UCSD-AML1 (cell line): Measurements from ENCODE around the gene SERHL2.
"Not testable (repeated sequence)": the region's sequence is repeated elsewhere in the genome, so short reads cannot be mapped to it uniquely, and the experiment has no call there.

Source experiments
- DNase-seq: peaks from one replicate; lab custom pipeline; 2025; ENCODE audit not compliant: unreplicated experiment; lab: John Stamatoyannopoulos, UW

The SERHL2 gene

GRCh38 chr22:42603427-42603826, 49.7 kb downstream of the SERHL2 start:
- no peak for DNase-seq

- no peak for DNase-seq
Measured at GRCh38 chr22:42604403-42604802, 50.6 kb downstream of the SERHL2 start.

GRCh38 chr22:42607641-42608040, 53.9 kb downstream of the SERHL2 start:
- not testable (repeated sequence) for DNase-seq

- no peak for DNase-seq
Measured at GRCh38 chr22:42608136-42608822, 54.5 kb downstream of the SERHL2 start.

GRCh38 chr22:42608823-42609361, 55.1 kb downstream of the SERHL2 start:
- DNase-seq: no peak

- DNase-seq: no peak
Measured at GRCh38 chr22:42610186-42610585, 56.4 kb downstream of the SERHL2 start.

- DNase-seq: no peak
Measured at GRCh38 chr22:42611051-42611450, 57.3 kb downstream of the SERHL2 start.

GRCh38 chr22:42612336-42612735, 58.6 kb downstream of the SERHL2 start:
- DNase-seq: no peak

GRCh38 chr22:42613872-42614301, 60.1 kb downstream of the SERHL2 start:
- no peak for DNase-seq

GRCh38 chr22:42614312-42615091, 60.7 kb downstream of the SERHL2 start, which contains the start of gene POLDIP3:
Gene POLDIP3 (minus strand): TSS chr22:42614883. CDS start chr22:42614857, 26 bp downstream.
- DNase-seq: peak; percentile 98

- peak; percentile 87 for DNase-seq
Measured at GRCh38 chr22:42615092-42615859, 61.5 kb downstream of the SERHL2 start.

- DNase-seq: not testable (repeated sequence)
Measured at GRCh38 chr22:42615860-42616175, 62.1 kb downstream of the SERHL2 start.

GRCh38 chr22:42617155-42617983, 63.6 kb downstream of the SERHL2 start:
- no peak for DNase-seq

GRCh38 chr22:42619261-42620063, 65.7 kb downstream of the SERHL2 start:
- no peak for DNase-seq

- DNase-seq: no peak
Measured at GRCh38 chr22:42620084-42620483, 66.3 kb downstream of the SERHL2 start.

GRCh38 chr22:42621505-42622002, 67.8 kb downstream of the SERHL2 start:
- peak; percentile 40 for DNase-seq

GRCh38 chr22:42622061-42622710, 68.4 kb downstream of the SERHL2 start:
- DNase-seq: no peak

- no peak for DNase-seq
Measured at GRCh38 chr22:42623301-42623751, 69.6 kb downstream of the SERHL2 start.
